Cerebellar cortex (tissue), 1 donor: ENCODE results near the gene ATXN1.
A peak's percentile ranks its signal among the peaks of the same experiment; 100 is the strongest.
"Not testable (repeated sequence)": the region's sequence is repeated elsewhere in the genome, so short reads cannot be mapped to it uniquely, and the experiment has no call there.

Source experiments
- DNase-seq: peaks from one replicate; pipeline ENCODE4 v3.0.0-alpha.2; 2015; ENCODE audit warnings: low spot score

Gene ATXN1

DNA sequence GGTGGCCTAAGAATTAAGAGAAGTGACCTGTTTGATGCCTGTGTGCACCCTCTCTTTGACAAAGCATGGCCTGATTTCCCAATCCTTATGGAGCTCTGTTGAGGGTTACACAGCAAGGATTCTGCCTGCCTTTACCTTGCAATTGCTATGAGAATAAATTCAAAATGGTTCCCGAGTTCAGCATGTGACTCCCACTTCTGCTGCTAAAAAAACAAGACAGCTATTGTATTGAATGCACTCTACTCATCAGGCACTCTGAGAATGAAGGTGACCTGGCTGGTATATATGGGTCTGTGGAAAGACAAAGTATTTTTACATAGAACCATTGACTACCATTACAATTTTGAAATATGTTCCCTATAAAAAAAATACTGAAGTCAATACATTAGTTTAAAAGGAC, 190.3 kb downstream of the ATXN1 start:
- DNase-seq = no peak

DNA sequence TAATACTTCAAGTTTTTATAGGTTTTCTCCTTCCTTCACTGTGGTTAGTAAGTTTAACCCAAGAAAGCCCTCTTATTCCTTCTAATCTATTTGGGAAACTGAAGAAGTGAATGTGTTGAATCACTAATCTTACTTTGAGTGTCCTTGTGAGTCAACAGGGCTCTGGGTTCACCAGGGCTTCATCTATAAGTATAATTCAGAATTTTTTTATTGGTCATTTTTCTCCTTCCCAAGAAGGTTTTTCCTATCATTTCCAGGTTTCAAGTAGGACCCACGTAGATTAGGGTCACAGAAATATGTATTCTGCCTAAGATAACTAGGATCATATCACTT, 191.1 kb downstream of the ATXN1 start:
- no peak for DNase-seq

DNA sequence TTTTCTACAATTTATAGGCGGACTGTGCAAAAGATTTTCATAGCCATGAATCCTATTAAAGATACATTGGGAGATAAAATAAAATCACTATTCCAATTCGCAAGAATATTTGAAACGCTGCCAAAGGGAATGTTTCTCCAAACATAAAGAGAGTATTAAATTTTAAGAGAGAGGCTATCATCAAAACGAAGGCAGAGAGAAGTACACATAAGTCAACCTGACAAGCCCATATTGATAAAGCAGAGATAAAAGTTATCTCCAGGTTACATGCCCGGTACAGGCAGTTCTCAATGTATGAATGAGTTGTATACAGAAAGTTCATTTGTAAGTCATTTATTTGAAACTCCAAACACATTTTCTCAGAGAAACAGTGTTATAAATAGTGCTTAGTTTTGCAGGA, 193.1 kb downstream of the ATXN1 start:
- no peak for DNase-seq

DNA sequence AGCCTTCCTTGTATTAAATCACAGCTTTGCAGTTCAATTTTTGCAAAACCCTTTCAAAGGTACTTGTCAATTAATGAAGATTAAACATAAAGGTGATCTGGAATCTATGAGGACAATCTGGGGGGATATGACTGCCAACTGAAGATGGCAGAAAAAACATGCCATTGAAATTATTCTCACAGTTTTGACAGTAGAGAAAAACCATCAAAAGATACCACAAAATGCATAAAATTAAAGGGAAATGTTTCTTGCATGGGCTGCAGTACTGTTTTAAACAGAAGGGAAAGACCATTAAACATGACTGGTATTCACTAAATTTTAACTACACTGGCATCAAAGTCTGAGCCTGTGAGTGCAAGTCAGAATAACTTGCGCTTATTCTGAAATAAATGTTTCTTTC, 194.2 kb downstream of the ATXN1 start:
- no peak for DNase-seq

DNA sequence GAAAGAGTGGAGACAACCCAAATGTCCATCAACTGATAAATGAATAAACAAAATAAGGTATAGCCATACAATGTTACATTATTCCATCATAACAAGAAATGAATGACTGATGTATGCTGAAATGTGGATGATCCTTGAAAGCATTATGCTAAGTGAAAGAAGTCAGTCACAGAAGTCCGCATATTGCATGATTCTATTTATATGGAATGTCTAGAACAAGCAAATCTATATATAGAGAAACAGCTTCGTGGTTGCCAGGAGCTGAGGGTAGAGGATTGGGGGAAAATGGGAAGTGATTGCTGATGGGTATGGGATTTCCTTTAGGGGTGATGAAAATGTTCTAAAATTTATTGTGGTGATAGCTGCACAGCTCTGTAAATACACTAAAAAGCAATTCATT, 196.8 kb downstream of the ATXN1 start:
- DNase-seq = no peak

DNA sequence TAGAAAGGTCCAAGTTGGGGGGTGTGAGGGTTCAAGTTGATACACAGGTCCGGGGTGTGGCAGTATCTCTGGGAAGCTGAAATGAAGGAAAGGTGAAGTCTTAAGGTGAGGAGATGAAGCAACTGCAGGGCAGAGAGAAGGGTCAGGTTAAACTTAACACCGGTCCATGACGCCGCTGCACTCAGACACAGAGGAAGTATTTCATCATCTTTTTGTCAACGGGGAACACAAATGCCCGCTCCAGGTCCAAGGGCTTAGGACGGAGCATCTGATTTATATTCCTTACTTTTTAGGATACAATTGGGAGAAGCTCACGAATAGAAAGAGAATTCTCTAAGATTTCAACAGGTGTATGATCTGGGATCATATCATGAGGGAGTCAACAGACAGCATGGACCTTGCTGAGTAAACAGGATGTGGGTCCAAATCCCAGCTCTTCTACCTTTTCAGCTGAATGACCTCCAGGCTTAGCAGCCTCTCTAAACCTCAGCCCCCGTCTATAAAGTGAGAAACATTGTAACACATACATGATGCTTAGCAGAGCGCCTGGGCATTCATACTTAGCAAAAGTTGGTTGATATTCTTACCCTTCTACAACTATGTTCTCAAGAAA, 197.5 kb downstream of the ATXN1 start:
- DNase-seq = no peak

DNA sequence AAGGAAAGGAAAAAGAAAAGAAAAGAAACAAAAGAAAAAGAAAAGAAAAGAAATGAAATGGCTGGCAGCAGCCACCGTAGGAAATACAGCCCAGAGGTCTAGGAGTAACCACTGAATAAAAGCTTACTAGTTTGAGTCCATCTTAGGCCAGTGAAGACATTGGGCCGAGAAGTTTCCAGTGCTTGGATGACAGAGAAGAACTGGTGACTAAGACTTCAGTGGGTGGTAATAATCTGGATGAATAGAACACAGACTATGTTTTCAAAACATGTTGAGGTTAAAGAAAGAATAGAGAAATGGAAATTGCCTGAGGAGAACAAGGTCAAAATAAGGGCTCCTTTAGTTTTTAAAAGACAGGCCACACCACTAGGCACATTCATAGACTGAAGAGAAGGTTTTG, 198.8 kb downstream of the ATXN1 start:
- no peak for DNase-seq

DNA sequence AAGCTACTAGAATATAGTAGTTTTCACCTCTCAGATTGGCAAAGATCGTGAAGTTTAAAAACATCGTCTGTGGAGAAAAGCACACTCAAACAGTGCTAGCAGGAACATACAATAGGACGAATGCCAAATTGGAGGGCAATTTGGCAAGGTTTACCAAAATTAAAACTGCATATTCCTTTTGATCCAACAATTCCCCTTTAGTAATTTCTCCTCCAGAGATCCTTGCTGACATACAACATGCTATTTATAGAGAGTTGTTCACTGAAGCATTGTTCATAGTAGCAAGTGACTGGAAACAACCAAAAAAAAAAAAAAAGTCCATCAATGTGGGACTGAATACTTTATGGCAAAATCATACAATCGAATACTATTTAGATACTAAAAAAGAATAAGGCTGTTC, 202.2 kb downstream of the ATXN1 start:
- peak; percentile 62 for DNase-seq

DNA sequence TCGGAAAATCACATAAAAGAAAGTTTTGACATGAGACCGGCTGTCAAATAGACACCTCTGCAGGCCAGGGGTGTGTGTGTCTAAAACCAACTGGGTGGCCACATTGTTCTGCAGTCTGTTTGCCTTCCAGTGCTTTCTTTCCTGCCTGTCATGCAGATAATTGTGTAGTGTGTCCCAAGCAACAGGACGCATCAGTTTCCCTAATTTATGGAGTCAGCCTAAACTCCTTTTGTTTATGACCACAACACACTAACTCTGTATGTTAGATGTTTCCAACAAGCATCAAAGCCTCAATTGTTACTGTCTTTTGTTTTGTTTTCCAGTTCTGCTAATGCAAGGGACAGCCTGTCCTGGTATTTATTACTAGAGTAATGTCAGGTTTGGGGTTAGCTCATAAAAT, 205.7 kb downstream of the ATXN1 start:
- no peak for DNase-seq

DNA sequence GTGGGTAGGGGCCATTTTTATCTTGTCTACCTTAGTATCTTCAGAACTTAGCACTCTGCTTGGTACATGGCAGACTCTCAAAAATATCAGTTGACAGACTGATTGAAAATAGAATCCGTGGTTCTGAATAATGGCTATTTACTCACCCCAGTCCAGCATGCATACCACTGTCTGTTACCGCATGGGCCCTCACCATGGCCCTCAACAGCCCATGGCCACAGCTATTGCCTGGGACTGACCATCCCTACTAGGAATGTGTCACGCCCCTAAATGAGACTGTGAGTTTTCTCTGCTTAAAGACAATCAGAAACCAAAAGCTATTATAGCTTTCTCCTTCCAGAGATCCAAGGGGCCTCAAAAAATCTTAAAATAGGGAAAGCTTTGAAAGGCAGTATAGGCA, 207.7 kb downstream of the ATXN1 start:
- DNase-seq = no peak

DNA sequence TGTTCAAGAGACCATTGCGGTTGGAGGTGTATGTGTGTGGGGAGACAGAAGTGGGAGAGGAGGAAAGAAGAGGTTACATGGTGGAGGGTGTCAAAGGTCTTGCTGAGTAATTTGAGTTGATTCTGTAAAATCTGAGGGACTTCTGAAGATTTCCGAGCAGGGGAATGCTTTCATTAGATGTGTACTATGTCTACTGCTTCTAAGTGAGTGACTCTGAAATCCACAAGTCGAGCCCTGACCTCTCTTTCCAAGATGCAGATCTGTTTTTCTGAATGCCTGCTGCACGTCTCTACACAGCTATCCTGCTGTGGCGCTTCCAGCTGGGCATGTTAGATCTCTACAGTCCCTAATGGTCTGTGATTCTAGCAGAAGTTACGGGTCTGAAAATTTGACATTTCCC, 209.8 kb downstream of the ATXN1 start:
- no peak for DNase-seq

DNA sequence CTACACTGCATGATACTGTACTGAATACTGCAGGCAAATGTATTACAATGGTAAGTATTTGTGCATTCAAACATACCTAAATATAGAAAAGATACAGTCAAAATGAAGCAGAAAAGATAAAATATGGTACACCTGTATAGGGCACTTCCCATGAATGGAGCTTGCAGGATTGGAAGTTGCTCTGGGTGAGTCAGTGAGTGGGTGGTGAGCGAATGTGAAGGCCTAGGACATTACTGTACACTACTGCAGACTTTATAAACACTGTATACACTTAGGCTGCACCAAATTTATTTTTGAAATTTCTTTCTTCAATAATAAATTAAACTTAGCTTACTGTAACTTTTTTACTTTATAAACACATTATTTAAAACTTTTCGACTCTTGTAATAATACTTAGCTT, 213.1 kb downstream of the ATXN1 start:
- DNase-seq = no peak

DNA sequence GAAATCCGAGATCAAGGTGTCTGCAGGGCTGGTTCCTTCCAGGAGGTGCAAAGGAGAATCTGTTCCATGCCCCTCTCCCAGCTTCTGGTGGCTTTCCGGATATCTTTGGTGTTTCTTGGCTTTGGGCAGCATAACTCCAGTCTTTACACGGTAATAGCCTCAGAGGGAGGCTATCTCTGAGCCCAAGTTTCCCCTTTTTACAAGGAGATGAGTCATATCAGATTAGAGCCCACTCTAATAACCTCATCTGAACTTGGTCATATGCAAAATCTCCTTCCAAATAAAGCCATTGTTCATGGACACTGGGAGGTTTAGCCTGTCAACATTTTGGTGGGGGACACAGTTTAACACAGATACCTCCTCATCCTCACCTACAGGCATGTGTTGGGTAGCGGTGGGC, 213.7 kb downstream of the ATXN1 start:
- DNase-seq = no peak

DNA sequence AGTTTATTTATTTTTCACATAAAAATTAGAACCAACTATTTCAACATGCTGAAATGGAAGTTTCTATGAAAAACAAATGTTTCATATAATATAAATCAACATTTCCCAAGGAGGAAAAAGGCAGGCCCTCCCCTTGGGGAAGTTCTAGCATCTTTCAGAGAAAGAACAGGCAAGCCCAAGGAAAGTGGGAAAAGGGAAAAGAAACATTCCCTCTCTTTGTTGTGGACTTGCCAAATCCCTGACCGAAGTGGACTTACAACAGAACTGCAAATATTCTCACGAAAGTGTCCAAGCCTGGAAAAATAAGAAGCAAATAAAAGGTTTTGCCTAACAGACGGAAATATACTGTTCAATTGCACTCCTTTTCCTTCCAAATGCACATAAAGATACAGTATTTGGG, 214.4 kb downstream of the ATXN1 start:
- DNase-seq = no peak

DNA sequence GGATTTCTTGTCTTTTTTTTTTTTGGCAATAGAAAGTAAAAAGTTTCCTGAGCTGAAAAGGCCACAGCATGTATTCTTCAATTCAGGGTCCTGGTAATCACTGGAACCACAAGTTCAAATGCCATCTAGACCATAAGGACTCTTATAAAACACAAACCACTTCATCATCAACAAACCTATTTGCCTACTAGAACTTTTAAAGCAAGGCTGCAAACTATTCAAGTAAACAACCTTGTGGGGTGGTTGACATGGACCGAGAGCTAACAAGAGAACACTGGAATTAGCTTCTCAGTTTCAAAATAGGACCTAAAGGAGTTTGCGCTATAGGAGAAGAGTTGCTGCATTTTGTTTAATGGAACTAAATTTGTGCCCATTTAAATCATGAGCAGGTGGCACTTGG, 215.9 kb downstream of the ATXN1 start:
- no peak for DNase-seq

DNA sequence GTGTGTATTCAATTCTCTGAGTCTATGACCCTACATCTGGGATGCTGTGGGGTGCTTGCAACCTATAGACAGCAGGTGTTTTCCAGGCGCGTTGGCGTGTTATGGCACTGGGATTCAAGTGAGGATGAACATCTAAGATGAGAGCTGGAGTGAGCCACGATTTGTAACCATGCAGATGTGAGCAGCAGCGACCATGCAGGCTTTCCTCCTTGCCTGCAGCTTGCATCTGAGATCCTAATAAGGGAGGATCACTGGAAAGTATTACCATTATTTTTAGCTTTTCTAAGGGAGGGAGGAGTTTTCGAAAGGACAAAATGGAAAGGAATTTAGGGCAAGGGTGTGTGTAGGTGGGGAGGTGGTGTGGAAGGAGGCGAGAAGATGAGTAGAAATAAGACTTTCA, 216.7 kb downstream of the ATXN1 start:
- DNase-seq = no peak

DNA sequence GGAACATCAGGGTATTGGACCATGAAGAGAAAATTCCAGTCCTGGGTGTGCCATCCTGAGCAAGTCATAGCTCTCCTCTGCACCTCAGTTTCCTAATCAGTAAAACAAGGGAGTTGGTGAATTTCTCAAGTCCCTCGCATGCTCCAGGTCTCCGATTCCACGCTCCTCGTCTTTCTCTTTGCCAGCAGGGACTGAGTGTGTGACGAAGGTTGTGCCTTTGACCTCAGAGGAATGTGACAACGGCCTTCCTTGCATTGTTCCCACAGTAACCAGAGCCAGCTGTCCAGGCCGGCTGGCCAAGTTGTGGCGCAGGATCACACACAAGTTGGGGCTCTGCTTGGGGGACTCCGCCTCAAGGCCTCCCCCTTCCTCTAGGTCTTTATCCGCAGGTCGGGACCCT, 217.3 kb downstream of the ATXN1 start:
- no peak for DNase-seq

DNA sequence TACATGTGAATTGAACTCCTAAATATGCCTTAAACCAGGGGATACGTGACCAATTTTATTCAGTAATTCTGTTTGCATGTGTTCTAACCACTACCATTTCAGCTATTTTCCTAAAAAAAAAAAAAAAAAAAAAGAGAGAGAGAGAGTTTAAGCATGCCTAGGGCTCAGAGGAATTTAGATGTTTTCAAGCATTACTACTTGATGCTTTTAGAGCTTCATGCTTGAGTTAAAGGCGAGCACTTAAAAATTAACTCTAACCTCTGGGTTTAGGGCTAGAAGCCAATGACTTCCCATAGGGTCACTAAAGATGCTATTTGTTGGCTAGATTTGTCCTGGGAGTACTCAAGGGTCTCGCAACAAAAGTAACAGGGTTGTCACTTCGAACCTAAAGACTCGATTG, 217.7 kb downstream of the ATXN1 start:
- DNase-seq = no peak

DNA sequence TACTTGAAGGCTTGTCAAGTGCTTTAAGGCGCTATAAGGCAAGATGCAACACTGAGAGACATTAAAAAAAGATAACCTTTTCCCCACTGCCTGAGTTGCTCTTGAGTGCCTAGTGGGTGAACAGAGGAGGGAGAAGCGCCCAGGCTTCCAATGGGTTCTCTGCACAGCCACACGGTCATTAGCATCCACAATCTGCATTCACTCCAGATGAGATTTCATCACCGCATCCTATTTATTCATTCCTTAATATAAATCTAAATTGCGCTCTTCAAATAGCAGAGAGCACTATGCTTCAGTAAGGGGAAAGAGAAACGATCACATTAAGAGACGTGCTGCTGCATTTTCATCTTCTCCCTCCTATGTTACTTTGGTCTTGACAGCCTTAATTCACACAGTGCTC, 219.2 kb downstream of the ATXN1 start:
- DNase-seq = no peak

DNA sequence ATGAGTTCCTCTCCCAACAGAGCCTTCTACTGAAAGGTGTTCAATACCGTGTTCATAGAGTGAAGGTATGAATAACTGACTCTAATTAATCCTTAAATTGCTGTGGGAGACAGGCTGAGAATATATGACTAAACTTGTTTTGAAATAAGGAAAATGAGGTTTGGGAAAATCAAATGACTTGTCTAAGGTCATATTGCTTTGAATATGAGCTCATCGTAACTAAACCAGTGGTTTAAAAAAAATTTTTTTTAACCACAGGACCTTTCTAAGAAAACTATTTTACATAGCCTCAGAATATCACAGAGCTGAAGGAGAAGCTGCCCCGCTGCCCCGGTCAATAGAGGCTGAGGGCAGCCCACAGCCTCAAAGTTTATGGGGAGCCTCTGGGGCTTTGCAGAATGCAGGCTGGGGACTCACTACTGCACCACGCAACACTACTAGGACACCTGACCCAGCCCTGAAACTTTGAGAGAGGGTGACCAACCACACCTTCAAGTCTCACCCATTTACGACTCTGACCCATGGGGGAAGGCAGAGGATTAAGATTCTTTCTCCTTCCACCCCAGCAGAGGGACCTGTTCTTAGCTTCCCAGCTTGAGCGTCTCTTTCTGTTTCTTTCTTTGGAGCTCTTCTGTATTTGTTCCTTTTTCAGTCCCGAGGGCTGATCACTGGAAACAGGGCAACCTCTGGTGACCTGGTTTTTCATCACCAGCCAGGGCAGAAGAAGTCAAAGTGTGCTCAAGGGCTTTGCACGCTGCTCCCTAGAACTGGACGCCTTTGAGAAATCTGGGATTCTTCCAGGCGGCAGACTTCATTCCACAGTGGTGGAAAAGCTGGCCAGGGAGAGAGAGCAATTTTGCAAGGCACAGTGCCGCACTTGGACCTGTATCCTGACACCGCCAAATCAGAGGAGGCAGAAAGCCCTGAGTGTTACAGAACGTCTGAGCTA, 220.2 kb downstream of the ATXN1 start:
- DNase-seq = peak; percentile 20

DNA sequence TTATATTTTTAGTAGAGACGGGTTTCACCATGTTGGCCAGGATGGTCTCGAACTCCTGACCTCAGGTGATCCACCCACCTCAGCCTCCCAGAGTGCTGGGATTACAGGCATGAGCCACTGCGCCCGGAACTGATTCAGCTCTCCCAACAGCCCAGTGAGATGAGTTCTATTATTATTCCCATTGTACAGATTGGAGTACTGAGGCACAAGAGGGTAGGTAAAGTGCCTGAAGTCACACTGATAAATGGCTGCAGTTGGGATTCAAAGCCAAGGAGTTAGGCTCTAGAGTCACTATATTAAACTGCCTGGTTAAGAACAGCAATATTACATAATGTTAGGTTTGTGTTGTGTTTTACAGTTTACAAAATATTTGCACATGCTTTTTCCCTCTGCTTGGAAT, 220.9 kb downstream of the ATXN1 start:
- not testable (repeated sequence) for DNase-seq

DNA sequence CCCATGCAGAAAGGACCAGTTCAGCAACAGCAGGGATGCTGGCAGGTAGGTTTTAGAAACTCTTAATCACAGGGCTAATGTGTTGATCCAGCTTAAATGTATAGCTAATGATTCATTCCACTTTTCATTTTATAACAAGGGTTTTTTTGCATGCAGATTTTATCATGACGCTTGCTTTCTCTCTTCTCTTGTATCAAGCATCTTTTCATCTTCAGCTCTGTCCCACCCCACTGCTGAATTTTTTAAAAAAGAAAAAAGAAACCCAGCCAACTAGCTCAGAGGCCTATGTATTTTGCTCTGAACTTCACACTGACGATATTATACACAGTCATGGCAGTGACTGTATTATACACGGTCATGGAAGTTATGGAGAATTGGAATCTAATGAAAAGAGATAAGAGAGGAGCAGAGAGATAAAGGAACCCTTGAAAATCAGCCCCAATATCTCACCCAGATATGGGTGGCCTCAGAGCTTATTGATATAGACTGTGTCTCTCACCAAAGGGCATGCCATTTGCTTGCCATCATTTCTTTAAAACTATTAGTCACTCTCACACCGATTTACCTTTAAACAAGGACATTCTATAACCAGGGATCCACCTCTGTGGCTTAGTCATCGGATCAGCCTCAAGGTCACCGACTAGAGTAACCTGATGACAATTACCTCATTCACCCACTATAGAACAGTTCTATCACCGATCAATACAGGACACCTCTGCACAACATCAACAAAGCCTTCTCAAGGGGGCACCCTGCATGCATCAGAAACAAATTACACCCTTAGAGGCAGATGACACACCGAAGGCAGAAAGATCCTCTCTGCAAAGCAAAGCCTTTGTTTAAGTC, 222.0 kb downstream of the ATXN1 start:
- DNase-seq = no peak

DNA sequence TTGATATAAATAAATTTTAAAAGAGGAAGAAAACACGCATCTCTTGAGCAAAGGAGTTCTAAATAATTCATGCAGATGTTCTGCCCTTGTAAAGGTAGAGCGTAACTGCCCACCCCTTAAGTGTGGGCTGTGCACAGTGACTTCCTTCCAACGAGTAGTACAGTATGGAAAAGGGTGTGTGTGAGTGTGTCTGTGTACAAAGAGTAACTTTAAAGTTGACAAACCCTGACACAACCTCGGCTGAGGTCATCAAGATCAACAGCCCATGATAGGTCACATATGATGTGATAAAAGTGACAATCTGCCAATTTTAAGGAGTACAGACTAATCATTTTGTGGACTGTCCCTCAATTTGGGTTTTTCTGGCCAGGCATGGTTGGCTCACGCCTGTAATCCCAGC, 225.7 kb downstream of the ATXN1 start:
- no peak for DNase-seq
